A673 (cell line): Measurements from ENCODE around the gene AQP3. TPM values are rescaled to one million over a fixed set of nuclear protein-coding genes. Genes with fewer than 3 reads are reported as not detected.
"Not testable (repeated sequence)": the region's sequence is repeated elsewhere in the genome, so short reads cannot be mapped to it uniquely, and the experiment has no call there.

Experiments used
- BruUV-seq: library from RNA; stranded (reverse); fragments of 400-500 nt; replicated peaks from 2 replicates; lab custom pipeline; 2021; lab: Mats Ljungman, UMichigan
- CTCF ChIA-PET: fragments of 300-600 bp; sonication (Branson Sonifier 250); formaldehyde crosslinking; loops from one replicate; lab custom pipeline; 2022; ENCODE audit warnings: antibody characterized with exemption; lab: Charles Lee
- POLR2A ChIA-PET: fragments of 300-600 bp; sonication (Branson Sonifier 250); formaldehyde crosslinking; loops from one replicate; lab custom pipeline; 2022; ENCODE audit warnings: antibody characterized with exemption; ENCODE audit not compliant: low non-redundant PET; lab: Charles Lee
- DNase-seq: peaks from one replicate; pipeline ENCODE4 v3.0.0-alpha.2; 2015; ENCODE audit warnings: low spot score
- H3K27ac ChIP-seq: fragments of 200-600 bp; sonication (generic); 2 replicates; pipeline ENCODE4 v1.5.1; 2016; ENCODE audit warnings: mixed run types, low read depth, mild to moderate bottlenecking, mixed read lengths, antibody characterized with exemption, low read length; ENCODE audit not compliant: poor library complexity, severe bottlenecking
- H3K27me3 ChIP-seq: fragments of 200-600 bp; sonication (generic); replicated peaks from 2 replicates; pipeline ENCODE4 v1.6.1; 2017; ENCODE audit warnings: mixed run types, low read depth, mild to moderate bottlenecking, mixed read lengths, antibody characterized with exemption, low read length; ENCODE audit not compliant: insufficient read depth, poor library complexity
- H3K36me3 ChIP-seq: fragments of 200-600 bp; sonication (generic); 2 replicates; pipeline ENCODE4 v1.6.1; 2016; ENCODE audit warnings: mixed run types, mild to moderate bottlenecking, mixed read lengths, antibody characterized with exemption, low read length; ENCODE audit not compliant: insufficient read depth, poor library complexity, severe bottlenecking
- H3K4me1 ChIP-seq: fragments of 200-600 bp; sonication (generic); 2 replicates; pipeline ENCODE4 v1.6.1; 2017; ENCODE audit warnings: mixed run types, mild to moderate bottlenecking, mixed read lengths, antibody characterized with exemption, low read length; ENCODE audit not compliant: insufficient read depth, poor library complexity, severe bottlenecking
- H3K4me3 ChIP-seq: fragments of 200-600 bp; sonication (generic); 2 replicates; pipeline ENCODE4 v1.5.1; 2016; ENCODE audit warnings: low read depth, mixed run types, mild to moderate bottlenecking, mixed read lengths, low read length; ENCODE audit not compliant: poor library complexity, severe bottlenecking
- H3K9me3 ChIP-seq: fragments of 200-600 bp; sonication (generic); 2 replicates; pipeline ENCODE4 v1.6.1; 2016; ENCODE audit warnings: mixed run types, low read depth, mild to moderate bottlenecking, mixed read lengths, antibody characterized with exemption, low read length; ENCODE audit not compliant: poor library complexity, severe bottlenecking
- CTCF ChIP-seq: fragments of 300-800, 200-600 bp; sonication (generic); conservative IDR thresholded peaks from 2 replicates; pipeline ENCODE4 v1.5.1; 2017; ENCODE audit warnings: low read depth, mild to moderate bottlenecking, antibody characterized with exemption, low read length, moderate library complexity, mixed read lengths
- EZH2 ChIP-seq: fragments of 200-600 bp; sonication (generic); IDR thresholded peaks from 2 replicates; pipeline ENCODE4 v1.6.1; 2017; ENCODE audit warnings: borderline replicate concordance, low read depth, mild to moderate bottlenecking, mixed read lengths, antibody characterized with exemption, low read length; ENCODE audit not compliant: poor library complexity, severe bottlenecking
- intact Hi-C: fragments of 100-400 bp; cut with micrococcal nuclease; formaldehyde crosslinking; loops from one replicate; pipeline ENCODE4 v1.10.0; 2022; ENCODE audit not compliant: unreplicated experiment
- total RNA-seq: library from RNA; stranded (reverse); gene quantifications from 2 replicates; pipeline ENCODE4 v1.2.3, GENCODE V29; 2021

AQP3 gene
- total RNA-seq, 1 experiment from 2014 or later = 0.43 TPM

- H3K9me3 ChIP-seq = no peaks in the 10 kb centered on the region
- intact Hi-C loops = no loop called here
- no peak for DNase-seq
- POLR2A ChIA-PET = no interaction called here
- BruUV-seq = no TSS peak
- peaks cover under 1% of the 10 kb centered on the region for H3K27me3 ChIP-seq
- H3K27ac ChIP-seq = no peak overlapping the region
- H3K36me3 ChIP-seq = no peaks in the 10 kb centered on the region
- CTCF ChIA-PET = no interaction called here
- TF ChIP-seq CTCF = no peak
- no peak for TF ChIP-seq EZH2
- H3K4me3 ChIP-seq = no peak overlapping the region
- H3K4me1 ChIP-seq = no peaks in the 10 kb centered on the region
Observed at GRCh38 chr9:33425128-33425533, 22.3 kb downstream of the AQP3 start.

GRCh38 chr9:33424492-33424891, 22.9 kb downstream of the AQP3 start:
- H3K36me3 ChIP-seq, CTCF ChIA-PET, H3K27ac ChIP-seq, POLR2A ChIA-PET, H3K4me3 ChIP-seq, H3K9me3 ChIP-seq, BruUV-seq, H3K4me1 ChIP-seq, H3K27me3 ChIP-seq, intact Hi-C loops, DNase-seq: not testable (repeated sequence)

DNA sequence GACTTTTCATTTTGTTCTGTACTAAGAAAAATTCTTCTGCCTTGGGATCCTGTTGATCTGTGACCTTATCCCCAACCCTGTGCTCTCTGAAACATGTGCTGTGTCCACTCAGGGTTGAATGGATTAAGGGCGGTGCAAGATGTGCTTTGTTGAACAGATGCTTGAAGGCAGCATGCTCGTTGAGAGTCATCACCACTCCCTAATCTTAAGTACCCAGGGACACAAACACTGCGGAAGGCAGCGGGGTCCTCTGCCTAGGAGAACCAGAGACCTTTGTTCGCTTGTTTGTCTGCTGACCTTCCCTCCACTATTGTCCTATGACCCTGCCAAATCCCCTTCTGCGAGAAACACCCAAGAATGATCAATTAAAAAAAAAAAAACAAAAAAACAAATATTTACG, 23.4 kb downstream of the AQP3 start:
- intact Hi-C loops, H3K36me3 ChIP-seq, H3K4me1 ChIP-seq, BruUV-seq, CTCF ChIA-PET, DNase-seq, H3K4me3 ChIP-seq, H3K9me3 ChIP-seq, POLR2A ChIA-PET, H3K27me3 ChIP-seq, H3K27ac ChIP-seq: not testable (repeated sequence)

GRCh38 chr9:33419708-33420303, 27.6 kb downstream of the AQP3 start:
- POLR2A ChIA-PET = no interaction called here

More at GRCh38 chr9:33419708-33420303, 27.6 kb downstream of the AQP3 start:
- CTCF ChIA-PET = no interaction called here
- no peak overlapping the region for H3K27ac ChIP-seq
- BruUV-seq = no TSS peak
- intact Hi-C loops = no loop called here
- H3K27me3 ChIP-seq = peaks cover 5% of the 10 kb centered on the region
- TF ChIP-seq EZH2 = no peak
- no peak for TF ChIP-seq CTCF
- H3K4me3 ChIP-seq = no peak overlapping the region
- H3K9me3 ChIP-seq = no peaks in the 10 kb centered on the region
- DNase-seq = no peak
- H3K4me1 ChIP-seq = no peaks in the 10 kb centered on the region
- no peaks in the 10 kb centered on the region for H3K36me3 ChIP-seq
